Chondrocyte (in vitro differentiated cells): ENCODE measurements around the gene TBXAS1. TPM values are rescaled to one million over a fixed set of nuclear protein-coding genes. Genes with fewer than 3 reads are reported as not detected.

Experiments used
- DNase-seq: peaks from one replicate; pipeline ENCODE4 v3.0.0; 2021; ENCODE audit warnings: mixed read lengths, low spot score
- H3K27ac Mint-ChIP-seq: one replicate; pipeline ENCODE4 v1.8.0; 2021; ENCODE audit warnings: mild to moderate bottlenecking, moderate library complexity, mixed read lengths; ENCODE audit not compliant: unreplicated experiment
- H3K27me3 Mint-ChIP-seq: 2 replicates; pipeline ENCODE4 v1.8.0; 2021; ENCODE audit warnings: low read depth, mixed read lengths
- H3K36me3 Mint-ChIP-seq: 2 replicates; pipeline ENCODE4 v1.8.0; 2021; ENCODE audit warnings: low read depth, mixed read lengths
- H3K4me1 Mint-ChIP-seq: 2 replicates; pipeline ENCODE4 v1.8.0; 2021; ENCODE audit warnings: low read depth, mild to moderate bottlenecking, mixed read lengths
- H3K4me3 Mint-ChIP-seq: one replicate; pipeline ENCODE4 v1.8.0; 2021; ENCODE audit warnings: mild to moderate bottlenecking, moderate library complexity, mixed read lengths; ENCODE audit not compliant: unreplicated experiment
- H3K9me3 Mint-ChIP-seq: 2 replicates; pipeline ENCODE4 v1.8.0; 2021; ENCODE audit warnings: low read depth, mixed read lengths
- CTCF ChIP-seq: fragments of 200-600 bp; sonication (generic); IDR thresholded peaks from 2 replicates; pipeline ENCODE4 v1.5.0; 2021; ENCODE audit warnings: antibody characterized with exemption, mild to moderate bottlenecking, moderate library complexity
- total RNA-seq: library from RNA; stranded (reverse); gene quantifications from 3 replicates; pipeline ENCODE4 v1.2.1, GENCODE V29; 2021

TBXAS1 gene
- total RNA-seq, 1 donor from 2014 or later: 2.4 TPM

GRCh38 chr7:139972029-139972428, 143.0 kb downstream of the TBXAS1 start:
- Mint-ChIP-seq H3K36me3 (peaks cover 1% of the 10 kb centered on the region), H3K9me3 (no peaks in the 10 kb centered on the region), H3K27me3 (peaks cover 28% of the 10 kb centered on the region), H3K4me1 (no peaks in the 10 kb centered on the region), H3K4me3 (no peak overlapping the region), H3K27ac (no peak overlapping the region)
- TF ChIP-seq CTCF: no peak
- no peak for DNase-seq

DNA sequence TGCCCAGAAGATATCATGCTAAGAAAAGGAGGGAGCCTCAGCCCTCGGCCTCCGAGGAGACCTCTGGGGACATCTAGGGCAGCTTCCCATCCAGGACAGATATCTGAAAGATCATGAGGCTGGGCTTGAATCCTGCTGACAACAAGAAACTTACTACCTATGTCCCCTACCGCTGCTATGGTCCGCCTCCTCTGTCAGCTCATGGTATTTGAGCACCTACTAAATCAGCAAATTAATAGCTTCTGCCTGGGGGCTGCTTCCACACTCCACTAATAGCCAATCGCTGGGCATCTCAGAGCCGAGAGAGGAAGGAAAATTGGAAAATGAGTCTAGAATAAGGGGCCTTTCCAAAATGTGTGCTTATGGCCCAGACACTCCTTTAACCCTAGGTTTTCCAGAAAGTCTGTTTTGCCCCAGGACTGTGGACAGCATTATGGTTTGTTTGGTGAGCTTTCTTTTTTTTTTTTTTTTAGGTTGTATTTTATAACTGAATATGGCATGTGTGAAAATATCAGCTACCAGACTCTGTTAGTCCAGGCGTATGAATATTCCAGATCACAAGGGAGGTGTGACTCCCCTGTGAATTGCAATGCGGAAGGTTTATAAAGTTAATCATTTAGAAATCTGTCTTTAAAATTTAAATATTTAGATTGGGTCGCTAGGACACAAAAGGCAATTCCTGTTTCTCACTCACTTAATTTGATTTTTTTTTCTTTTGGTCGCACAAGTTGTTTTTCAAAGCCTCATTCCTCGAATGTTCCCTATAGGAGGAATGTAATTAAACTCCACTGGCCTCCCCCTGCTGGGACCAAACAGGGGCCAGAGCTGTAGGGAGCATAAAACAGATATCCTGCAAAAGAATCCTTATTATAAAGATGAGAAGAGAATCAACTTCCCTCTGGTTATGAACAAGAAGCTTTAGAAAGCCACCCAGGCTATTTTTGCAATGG, 144.3 kb downstream of the TBXAS1 start:
- DNase-seq: no peak
- TF ChIP-seq CTCF: no peak
- Mint-ChIP-seq H3K27ac (no peak overlapping the region), H3K4me3 (no peak overlapping the region), H3K9me3 (no peaks in the 10 kb centered on the region), H3K27me3 (peaks cover 24% of the 10 kb centered on the region), H3K4me1 (no peaks in the 10 kb centered on the region), H3K36me3 (peaks cover 1% of the 10 kb centered on the region)

- Mint-ChIP-seq H3K9me3 (no peaks in the 10 kb centered on the region), H3K36me3 (peaks cover 1% of the 10 kb centered on the region), H3K4me1 (no peaks in the 10 kb centered on the region), H3K27me3 (peaks cover 19% of the 10 kb centered on the region), H3K4me3 (no peak overlapping the region), H3K27ac (no peak overlapping the region)
- no peak for TF ChIP-seq CTCF
- peak; percentile 53 for DNase-seq
Measured at GRCh38 chr7:139974179-139974811, 145.2 kb downstream of the TBXAS1 start.

DNA sequence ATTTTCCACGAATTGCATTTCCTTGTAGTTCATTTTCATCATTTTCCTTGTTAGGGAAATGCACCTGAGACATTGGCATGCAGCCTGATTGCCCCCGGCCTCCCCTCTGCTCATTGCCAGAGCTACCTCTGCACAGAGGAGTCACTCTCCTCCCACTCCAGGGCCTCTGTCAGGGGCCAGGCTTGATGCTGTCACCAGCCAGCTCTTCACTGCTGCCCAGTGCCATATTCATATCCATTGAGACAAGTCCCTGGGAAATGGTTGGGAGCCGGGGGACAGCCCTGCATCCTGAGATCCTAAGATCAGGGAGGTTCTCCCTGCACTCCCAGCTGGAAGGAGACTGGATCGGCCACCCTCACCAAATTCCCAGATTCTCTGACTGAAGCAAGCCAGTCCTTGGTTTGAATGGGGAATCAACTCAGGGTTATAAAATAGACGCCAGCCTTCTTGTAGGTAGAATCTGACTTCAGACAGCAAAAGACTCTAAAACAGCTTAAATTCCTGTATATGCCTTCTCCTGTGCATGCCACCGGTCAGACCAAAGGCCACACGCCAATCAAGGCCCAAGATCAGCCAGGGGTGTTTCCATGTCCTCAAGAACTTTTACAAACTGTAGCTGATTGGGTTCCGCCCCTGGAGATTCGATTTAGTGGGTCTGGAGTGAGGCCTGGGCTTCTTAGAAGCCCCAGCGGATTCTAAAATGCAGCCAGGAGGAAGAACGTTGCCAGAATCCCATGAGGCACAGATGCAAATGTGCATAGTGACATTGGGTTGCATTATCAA, 147.2 kb downstream of the TBXAS1 start:
- Mint-ChIP-seq H3K27ac (no peak overlapping the region), H3K4me1 (peaks cover 3% of the 10 kb centered on the region), H3K4me3 (no peak overlapping the region), H3K36me3 (no peaks in the 10 kb centered on the region), H3K9me3 (no peaks in the 10 kb centered on the region), H3K27me3 (peaks cover 14% of the 10 kb centered on the region)
- peak; percentile 56 for DNase-seq
- TF ChIP-seq CTCF: no peak
